Right ventricle myocardium inferior (tissue), 1 donor: ENCODE results near the gene DNAJC11. TPM values are rescaled to one million over a fixed set of nuclear protein-coding genes. Genes with fewer than 3 reads are reported as not detected.
"Not testable (repeated sequence)": the region's sequence is repeated elsewhere in the genome, so short reads cannot be mapped to it uniquely, and the experiment has no call there.

Experiments used
- ATAC-seq: fragments of 200-7000 bp; cut with Tn5 transposase; one replicate; pipeline ENCODE4 v1.9.1; 2020; ENCODE audit warnings: mild to moderate bottlenecking, moderate library complexity
- DNase-seq: peaks from one replicate; pipeline ENCODE4 v3.0.0; 2021; ENCODE audit errors: missing footprints
- intact Hi-C: fragments of 100-400 bp; cut with DNase I; formaldehyde crosslinking; loops from one replicate; pipeline ENCODE4 v1.11.0; 2022
- total RNA-seq: library from RNA; stranded (reverse); fragmentation: NEBNext Ultra II Directional; extraction: Animal tissue kit (Norgen Biotek cat#: 25700); gene quantifications from one replicate; pipeline ENCODE4 v1.2.1, GENCODE V29; 2021
- donor health status: DM: no; HTN: yes; CAD: no; lungs with severe emphysema.

DNAJC11 gene
- total RNA-seq, 1 donor from 2014 or later, result 74.1 TPM

- peak; percentile 100 for DNase-seq
- intact Hi-C loops, result loop anchor here (1.0 kb wide), 1 partner anchor 10 kb away; no protein-coding TSS in a partner anchor
- ATAC-seq, result peak; percentile 98
These were observed 88.1 kb downstream of the DNAJC11 start, which contains the start of gene PHF13 for GRCh38 chr1:6613361-6614018. TSS of gene PHF13 (plus strand) at chr1:6613731. CDS start at chr1:6614067, 336 bp downstream.

DNA sequence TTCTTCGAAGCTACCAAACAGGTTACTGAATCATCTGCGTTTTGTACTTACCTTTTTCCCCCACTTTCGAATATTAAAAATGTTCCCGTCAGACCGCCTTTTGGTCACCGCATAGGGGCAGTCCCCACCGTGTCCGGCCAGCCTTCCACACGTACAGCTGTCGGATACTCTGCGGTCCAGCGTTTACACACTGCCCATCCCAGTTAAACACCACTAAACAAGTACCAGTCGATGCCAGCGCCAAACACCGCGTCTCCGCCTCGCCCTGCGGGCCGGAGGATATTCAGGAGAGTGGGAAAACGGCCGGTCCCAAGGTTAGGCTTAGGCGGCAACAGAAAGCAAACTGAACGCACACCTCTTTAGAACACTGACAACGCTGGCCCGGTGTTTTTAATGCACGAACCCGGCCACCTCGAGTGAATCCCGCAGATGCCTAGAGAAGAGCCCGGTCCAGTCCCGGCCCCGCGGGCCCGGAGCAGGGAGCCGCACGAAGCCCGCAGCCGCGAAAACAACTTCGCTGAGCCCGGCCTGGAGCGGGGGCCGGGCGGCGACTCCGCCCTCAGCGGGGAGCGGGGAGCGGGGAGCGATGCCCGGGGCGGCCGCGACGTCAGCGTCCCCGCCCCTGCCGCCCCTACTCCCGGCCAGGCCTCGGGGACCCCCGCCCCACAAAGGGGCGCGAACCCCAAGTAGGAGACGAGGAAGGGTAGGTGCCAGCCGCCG, 88.8 kb downstream of the DNAJC11 start:
- DNase-seq, result no peak
- peak; percentile 61 for ATAC-seq
- intact Hi-C loops, result loop anchor here (1.0 kb wide), 1 partner anchor 10 kb away; no protein-coding TSS in a partner anchor

GRCh38 chr1:6603915-6604558, 97.6 kb downstream of the DNAJC11 start:
- intact Hi-C loops, result loop anchor here (1.0 kb wide), 1 partner anchor 9 kb away; the partner anchor contains the start of gene PHF13
- DNase-seq (peak; percentile 86), ATAC-seq (peak; percentile 37)

DNA sequence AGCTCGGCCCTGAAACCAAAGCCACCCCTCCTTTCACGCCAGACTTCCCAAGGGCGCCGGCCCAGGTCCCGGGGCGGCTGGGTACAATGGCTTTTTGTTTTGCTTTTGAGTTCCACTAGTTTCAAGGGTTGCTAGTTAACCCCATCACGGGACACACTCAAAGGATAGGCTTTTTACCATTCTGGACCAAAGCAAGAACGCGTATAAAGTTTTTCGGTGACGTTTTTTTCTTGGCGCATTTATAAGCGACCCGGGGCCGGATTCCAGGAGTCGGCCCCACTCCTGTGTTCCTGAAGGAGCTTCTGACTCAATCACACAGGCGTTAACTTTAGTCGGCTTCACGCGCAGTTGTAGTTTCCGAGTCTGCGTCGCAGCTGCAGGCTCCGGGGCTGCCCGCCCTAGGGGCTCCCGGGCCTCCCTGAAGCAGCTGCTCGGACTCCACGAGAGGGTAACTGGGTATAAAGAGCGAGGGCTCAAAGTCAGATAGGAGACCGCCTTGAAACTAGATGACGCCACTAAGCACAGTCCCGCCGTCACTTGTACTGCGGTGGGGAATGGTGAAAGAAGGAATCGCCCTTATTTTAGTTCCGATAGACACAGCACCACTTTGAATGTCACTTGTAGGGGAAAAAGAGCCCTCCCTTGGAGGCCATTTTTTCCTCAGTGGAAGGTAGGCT, 98.2 kb downstream of the DNAJC11 start:
- intact Hi-C loops, result loop anchor here (1.0 kb wide), 1 partner anchor 10 kb away; the partner anchor contains the start of gene PHF13
- ATAC-seq (peak; percentile 27), DNase-seq (no peak)

- DNase-seq (peak; percentile 93), ATAC-seq (peak; percentile 86)
- intact Hi-C loops, result loop anchor here (1.0 kb wide), 1 partner anchor 11 kb away; the partner anchor contains the start of gene PHF13
These were observed 98.9 kb downstream of the DNAJC11 start, which contains the start of gene KLHL21 for GRCh38 chr1:6602669-6603237. TSS of gene KLHL21 (minus strand) at chr1:6602869. CDS start at chr1:6602817, 52 bp downstream.

DNA sequence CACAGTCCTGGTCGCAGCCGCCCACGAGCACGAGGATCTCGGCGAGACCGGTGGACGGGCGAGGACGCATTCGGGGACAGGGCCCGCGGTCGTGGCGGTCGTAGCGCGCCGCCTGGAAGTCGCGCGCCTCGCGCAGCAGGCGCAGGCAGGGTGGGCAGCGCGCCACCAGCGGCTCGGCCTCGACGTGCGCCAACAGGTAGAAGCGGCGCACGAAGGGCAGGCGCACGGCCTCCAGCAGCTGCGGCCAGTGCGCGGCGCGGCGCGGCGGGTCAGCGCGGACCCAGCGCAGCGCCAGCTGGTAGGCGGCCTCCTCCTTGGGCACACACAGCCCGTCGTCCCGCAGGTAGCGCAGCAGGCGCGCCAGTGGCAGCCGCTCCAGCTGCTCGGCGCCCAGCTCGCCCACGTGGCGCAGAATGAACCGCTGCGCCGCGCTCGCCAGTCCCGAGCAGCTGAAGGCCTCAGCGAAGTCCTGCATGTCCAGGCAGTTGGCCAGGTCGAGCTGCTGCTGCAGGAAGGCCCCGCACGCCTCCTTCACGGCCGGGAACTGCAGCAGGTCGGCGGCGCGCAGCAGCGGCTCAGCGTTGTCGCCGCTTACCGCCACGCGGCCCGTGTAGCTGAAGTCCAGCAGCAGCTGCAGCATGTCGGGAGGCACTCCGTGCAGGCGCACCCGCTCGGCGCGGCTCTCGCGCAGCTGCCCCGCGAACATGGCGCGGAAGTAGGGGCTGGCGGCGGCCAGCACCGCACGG, 99.5 kb downstream of the DNAJC11 start:
- ATAC-seq, result peak; percentile 18
- no peak for DNase-seq
- intact Hi-C loops, result loop anchor here (1.0 to 2.0 kb wide), 2 partner anchors 21 to 48 kb away; partner anchors contain the start of gene NOL9

- DNase-seq (peak; percentile 83), ATAC-seq (peak; percentile 40)
- intact Hi-C loops, result loop anchor here (1.0 to 2.0 kb wide), 2 partner anchors 20 to 47 kb away; partner anchors contain the start of gene NOL9
These were observed 100.3 kb downstream of the DNAJC11 start for GRCh38 chr1:6601049-6601922.

GRCh38 chr1:6600410-6601048, 101.1 kb downstream of the DNAJC11 start:
- no peak for ATAC-seq
- DNase-seq, result no peak

GRCh38 chr1:6599991-6600390, 101.6 kb downstream of the DNAJC11 start:
- DNase-seq, ATAC-seq: not testable (repeated sequence)
- intact Hi-C loops, result loop anchor here (2.0 kb wide), 1 partner anchor 19 kb away; no protein-coding TSS in a partner anchor

More at GRCh38 chr1:6600410-6601048, 101.1 kb downstream of the DNAJC11 start:
- intact Hi-C loops, result loop anchor here (1.0 to 2.0 kb wide), 2 partner anchors 20 to 46 kb away; partner anchors contain the start of gene NOL9

GRCh38 chr1:6599141-6599975, 102.3 kb downstream of the DNAJC11 start:
- DNase-seq (peak; percentile 82), ATAC-seq (no peak)
- intact Hi-C loops, result no loop called here

DNA sequence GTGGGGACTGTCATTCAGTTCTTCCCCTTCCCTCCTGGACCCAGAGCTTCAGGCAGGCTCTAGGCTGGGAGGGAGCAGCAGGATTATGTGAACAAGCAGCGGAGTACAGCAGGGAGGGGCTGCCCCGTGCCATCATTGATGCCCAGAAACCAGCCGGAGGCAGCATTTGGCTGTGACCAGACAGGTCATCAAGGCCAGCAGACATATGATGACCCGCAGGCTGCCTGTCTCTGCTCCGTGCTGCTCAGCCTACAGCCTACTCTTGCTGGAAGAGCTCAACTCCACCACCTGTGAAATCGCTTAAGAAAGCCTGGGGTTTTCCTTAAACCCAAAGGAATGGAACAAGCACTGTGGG, 103.9 kb downstream of the DNAJC11 start:
- intact Hi-C loops, result no loop called here
- ATAC-seq (no peak), DNase-seq (peak; percentile 45)

GRCh38 chr1:6596886-6597776, 104.5 kb downstream of the DNAJC11 start:
- ATAC-seq (no peak), DNase-seq (peak; percentile 61)
- intact Hi-C loops, result no loop called here

DNA sequence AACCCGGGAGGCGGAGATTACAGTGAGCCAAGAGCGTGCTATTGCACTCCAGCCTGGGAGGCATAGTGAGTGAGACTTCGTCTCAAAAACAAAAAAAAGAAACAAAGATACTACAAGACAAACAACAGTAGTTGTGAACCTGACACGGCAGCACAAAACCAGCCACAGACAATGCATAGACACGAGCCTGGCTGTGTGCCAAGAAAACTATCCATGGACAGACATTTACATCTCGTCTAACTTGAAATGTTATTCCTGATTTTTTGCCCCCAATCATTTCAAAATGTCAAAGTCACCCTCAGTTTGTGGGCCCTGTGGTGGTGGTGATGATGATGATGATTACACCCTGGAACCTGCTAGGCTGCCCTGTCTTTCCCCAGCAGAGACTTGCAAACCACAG, 105.3 kb downstream of the DNAJC11 start:
- no peak for ATAC-seq
- intact Hi-C loops, result no loop called here
- DNase-seq, result no peak
